C4-2B (cell line): Measurements from ENCODE around the gene SLC16A10.

ENCODE experiments used
- CTCF ChIP-seq: fragments of 450-650 bp; conservative IDR thresholded peaks from 2 replicates; pipeline ENCODE4 v1.5.1; 2017; ENCODE audit warnings: mild to moderate bottlenecking
- ZFX ChIP-seq: fragments of 450-650 bp; IDR thresholded peaks from 2 replicates; pipeline ENCODE4 v1.6.1; 2017

- TF ChIP-seq CTCF (no peak), ZFX (no peak)
Measured at GRCh38 chr6:111199935-111200334, 112.6 kb downstream of the SLC16A10 start.
